NCI-H69 (cell line): ENCODE measurements around the gene DPM1.

Experiments used
- DNase-seq: peaks from one replicate; lab custom pipeline; 2025; lab: John Stamatoyannopoulos, UW

The DPM1 gene

GRCh38 chr20:50957798-50958614 is at the start of gene DPM1:
DPM1 (minus strand) TSS chr20:50958532; CDS start chr20:50958523, 9 bp downstream.
- peak; percentile 89 for DNase-seq

- DNase-seq, result no peak
Observed at GRCh38 chr20:51005214-51005613, 46.9 kb upstream of the DPM1 start.

GRCh38 chr20:51004781-51005180 is 46.4 kb upstream of the DPM1 start:
- no peak for DNase-seq

GRCh38 chr20:51004305-51004727 is 46.0 kb upstream of the DPM1 start:
- no peak for DNase-seq

GRCh38 chr20:51003753-51004152 is 45.4 kb upstream of the DPM1 start:
- DNase-seq, result no peak

GRCh38 chr20:51002633-51003032 is 44.3 kb upstream of the DPM1 start:
- DNase-seq, result no peak

- no peak for DNase-seq
Observed at GRCh38 chr20:51001430-51002265, 43.3 kb upstream of the DPM1 start.

- DNase-seq, result no peak
Observed at GRCh38 chr20:50999355-50999754, 41.0 kb upstream of the DPM1 start.

GRCh38 chr20:50996901-50997865 is 38.9 kb upstream of the DPM1 start:
- DNase-seq, result no peak

- DNase-seq, result no peak
Observed at GRCh38 chr20:50995506-50995905, 37.2 kb upstream of the DPM1 start.

- no peak for DNase-seq
Observed at GRCh38 chr20:50993876-50994275, 35.5 kb upstream of the DPM1 start.

GRCh38 chr20:50992733-50993457 is 34.6 kb upstream of the DPM1 start:
- peak; percentile 73 for DNase-seq

- no peak for DNase-seq
Observed at GRCh38 chr20:50992336-50992732, 34.0 kb upstream of the DPM1 start.

GRCh38 chr20:50991076-50991475 is 32.7 kb upstream of the DPM1 start:
- no peak for DNase-seq

- DNase-seq, result peak; percentile 71
Observed at GRCh38 chr20:50987493-50988210, 29.3 kb upstream of the DPM1 start.

GRCh38 chr20:50983321-50983720 is 25.0 kb upstream of the DPM1 start:
- DNase-seq, result no peak

- DNase-seq, result peak; percentile 69
Observed at GRCh38 chr20:50982363-50982762, 24.0 kb upstream of the DPM1 start.

- no peak for DNase-seq
Observed at GRCh38 chr20:50981714-50982048, 23.3 kb upstream of the DPM1 start.

GRCh38 chr20:50980851-50981713 is 22.8 kb upstream of the DPM1 start:
- peak; percentile 52 for DNase-seq
